Activated CD4-positive, alpha-beta T cell treated with anti-CD3 and anti-CD28 coated beads for 1 hour (primary cell): Measurements from ENCODE around the gene PGM5.

Experiments used
- DNase-seq: peaks from one replicate; pipeline ENCODE4 v3.0.0-alpha.2; 2020

The PGM5 gene

DNA sequence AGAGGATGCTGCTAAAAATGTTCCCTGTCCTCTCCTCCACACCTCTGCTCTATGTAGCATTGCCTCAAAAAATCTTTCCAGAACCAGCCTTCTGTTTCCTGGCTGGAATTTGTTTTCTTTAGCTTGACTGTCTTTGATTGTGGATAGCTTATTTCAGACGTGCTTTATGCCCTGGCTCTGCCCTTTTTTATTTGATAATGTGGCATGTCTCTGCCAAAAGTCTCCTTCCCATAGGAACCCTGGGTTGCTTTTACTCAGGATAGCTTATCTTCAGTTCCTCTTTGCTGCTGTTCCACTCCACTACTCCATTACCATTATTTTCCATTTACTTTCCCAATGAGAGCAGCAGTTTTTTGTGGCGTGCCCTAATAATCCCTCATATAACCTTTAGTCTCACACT lies 185.2 kb downstream of the PGM5 start:
- DNase-seq: no peak

- DNase-seq: no peak
Observed at GRCh38 chr9:68545033-68545705, 188.8 kb downstream of the PGM5 start.

DNA sequence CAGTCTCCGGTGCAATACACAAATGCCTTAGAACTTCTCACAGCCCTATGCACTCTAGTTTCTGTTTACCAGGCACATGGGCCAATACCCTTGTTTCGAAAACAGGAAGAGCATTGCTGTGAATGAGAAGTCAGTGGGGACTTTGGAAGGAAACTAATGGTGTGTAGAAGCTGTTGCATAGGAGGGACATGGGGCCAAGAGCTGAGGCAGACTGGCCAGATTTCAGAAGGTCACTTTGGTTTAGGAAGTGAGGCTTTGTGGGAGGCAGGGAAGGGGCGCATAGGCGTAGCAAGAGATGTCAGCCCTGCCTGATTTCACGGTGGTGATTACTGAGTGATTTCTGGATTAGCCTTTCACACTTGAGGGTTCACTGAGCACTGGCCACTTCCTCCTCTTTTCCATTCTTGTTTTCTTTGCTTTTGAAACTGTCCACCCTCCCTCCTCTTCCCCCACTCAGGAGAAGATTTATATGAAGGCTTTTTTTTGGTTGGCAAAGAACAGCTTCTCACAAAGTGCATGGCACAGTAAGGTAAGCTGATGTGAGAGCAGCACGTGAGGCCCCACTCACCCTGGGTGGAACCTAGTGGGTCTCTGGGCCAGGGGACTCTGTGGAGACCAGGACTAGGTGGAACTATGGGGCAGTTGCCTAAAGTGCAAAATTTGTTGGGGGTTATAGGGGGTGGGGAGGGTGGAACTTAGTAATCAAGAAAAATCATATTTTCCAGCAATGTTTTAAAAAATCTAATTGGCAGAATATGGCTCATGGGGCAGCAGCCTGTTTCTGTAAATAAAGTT lies 190.4 kb downstream of the PGM5 start:
- DNase-seq: no peak

GRCh38 chr9:68547417-68547816 lies 191.0 kb downstream of the PGM5 start:
- no peak for DNase-seq

DNA sequence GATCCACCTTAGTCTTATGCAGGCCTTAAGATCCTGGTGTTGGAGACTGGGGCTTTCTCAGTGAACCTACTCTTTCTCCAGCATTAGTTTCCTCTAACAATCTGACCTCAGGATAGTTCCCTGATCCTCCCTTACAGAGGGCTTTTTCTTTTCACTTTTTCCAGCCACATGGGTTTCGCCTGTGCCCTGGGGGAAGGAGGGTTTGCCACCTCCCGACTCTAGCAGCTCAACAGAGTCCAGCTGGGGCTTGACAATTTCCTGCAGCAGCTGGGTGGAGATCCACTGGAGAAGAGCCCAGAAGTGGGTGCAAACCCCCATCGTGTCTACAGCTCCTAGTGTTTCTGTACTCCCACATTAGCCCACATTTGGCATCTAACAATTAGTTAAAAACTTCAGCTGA lies 191.8 kb downstream of the PGM5 start:
- no peak for DNase-seq

GRCh38 chr9:68551191-68551590 lies 194.8 kb downstream of the PGM5 start:
- DNase-seq: no peak

- DNase-seq: no peak
Observed at GRCh38 chr9:68552700-68553476, 196.5 kb downstream of the PGM5 start.

GRCh38 chr9:68555437-68556150 lies 199.2 kb downstream of the PGM5 start:
- no peak for DNase-seq

DNA sequence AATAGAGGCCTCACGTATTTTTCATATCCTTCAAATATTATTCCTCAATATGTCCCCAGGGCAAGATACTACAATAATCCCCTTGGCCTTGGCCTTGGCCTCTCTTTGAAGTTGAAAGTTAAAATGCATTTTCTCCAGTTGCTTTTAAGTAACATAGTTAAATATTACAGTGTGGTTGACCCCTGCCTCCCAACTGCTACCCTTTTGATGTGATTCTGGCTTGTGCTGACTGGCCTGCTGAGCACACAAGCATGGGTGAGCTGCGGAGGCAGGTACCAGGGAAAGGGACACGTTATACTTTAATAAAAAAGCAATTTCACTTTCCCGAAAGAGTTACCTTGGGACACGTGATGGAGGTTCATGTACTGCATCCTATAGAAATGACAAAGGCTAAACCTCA lies 202.1 kb downstream of the PGM5 start:
- DNase-seq: no peak

DNA sequence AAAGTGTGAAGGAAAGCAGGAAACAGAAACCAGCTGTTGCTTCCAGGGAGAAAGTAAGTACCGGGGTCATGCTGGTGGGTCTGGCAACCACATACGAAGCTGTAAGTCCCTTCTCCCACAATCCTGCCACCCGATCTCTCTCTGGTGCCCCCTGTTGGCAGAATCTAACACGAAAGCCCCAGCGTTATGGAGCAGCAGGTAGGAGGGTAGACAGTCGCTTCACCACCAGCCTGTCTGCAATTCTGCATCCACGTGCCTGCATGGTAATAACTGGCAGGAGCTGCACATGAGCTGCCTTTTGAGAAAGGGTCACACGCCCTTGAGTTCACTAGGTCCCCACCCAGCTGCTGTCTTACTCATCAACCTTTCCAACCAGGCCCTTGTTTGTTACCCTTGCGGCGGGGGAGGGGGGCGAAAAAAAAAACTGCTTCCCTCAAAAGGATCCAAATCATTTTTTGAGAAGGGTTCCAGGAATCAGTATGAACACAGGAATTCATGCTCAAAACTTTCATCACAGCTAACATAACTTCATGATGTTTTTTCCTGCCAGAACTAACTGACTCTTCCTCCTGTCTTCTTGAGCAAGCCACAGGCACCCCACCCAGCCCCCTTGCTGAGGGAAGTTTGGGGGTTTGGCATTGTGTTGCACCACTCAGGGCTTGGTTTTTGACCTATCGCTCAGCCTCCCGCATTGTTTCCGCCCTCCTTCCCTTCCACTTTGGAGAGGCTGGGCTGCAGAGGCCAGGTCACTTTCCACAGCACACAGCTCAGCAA lies 203.8 kb downstream of the PGM5 start:
- DNase-seq: no peak

DNA sequence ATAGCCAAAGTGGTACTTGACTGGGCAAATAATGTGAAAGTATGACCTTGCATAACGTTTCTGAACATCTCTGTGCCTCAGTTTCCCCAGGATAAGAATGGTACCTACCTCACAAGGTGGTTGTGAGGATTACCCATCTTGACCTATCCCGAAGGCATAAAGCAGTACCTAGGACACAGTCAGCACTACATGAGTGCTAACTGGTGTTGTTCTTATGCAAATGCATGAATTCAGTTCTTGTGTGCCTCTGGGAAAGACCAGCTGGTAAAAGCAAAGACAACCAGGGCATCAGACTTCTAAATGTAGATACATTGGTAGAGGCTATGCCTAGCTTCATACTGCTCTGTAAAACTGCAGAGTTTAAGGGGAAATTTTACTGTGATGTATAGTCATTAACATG lies 206.1 kb downstream of the PGM5 start:
- no peak for DNase-seq

GRCh38 chr9:68567565-68567964 lies 211.2 kb downstream of the PGM5 start:
- DNase-seq: no peak

DNA sequence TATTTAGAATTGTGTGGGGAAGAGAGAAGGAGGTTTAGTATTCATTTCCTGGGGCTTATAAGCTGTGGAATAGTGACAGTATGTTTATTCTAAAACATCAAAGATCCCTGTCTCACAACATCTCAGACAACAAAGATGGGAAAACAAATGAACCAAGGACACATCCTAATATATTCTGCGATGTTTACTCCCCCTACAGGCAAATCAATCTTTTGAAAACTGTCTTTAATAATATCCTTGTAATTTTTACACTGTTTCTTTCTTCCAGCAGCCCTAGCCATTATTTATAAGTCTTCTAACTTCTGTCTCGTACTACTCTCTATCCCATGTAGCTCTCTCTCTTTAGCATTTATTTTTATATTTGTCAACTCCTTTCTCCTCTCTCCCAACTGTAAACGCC lies 217.7 kb downstream of the PGM5 start:
- DNase-seq: no peak

DNA sequence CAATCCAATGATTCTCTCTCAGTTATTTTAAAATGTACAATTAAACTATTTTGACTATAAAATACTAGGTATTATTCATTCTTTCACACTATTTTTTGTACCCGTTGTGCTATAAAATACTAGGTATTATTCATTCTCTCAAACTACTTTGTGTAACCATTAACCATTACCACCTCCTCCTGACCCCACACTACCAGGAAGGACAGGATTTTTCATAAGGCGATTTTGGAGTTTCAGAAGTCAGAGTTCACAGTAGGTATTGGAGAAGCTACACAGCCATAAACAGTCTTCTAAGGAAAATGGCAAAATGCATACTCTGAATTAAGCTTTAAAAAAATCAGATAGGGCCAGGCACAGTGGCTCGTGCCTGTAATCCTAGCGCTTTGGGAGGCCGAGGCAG lies 219.4 kb downstream of the PGM5 start:
- no peak for DNase-seq

GRCh38 chr9:68577774-68578591 lies 221.6 kb downstream of the PGM5 start:
- DNase-seq: no peak
